ENCODE measurements around the gene PRRT4.
A peak's percentile ranks its signal among the peaks of the same experiment; 100 is the strongest.

DNA sequence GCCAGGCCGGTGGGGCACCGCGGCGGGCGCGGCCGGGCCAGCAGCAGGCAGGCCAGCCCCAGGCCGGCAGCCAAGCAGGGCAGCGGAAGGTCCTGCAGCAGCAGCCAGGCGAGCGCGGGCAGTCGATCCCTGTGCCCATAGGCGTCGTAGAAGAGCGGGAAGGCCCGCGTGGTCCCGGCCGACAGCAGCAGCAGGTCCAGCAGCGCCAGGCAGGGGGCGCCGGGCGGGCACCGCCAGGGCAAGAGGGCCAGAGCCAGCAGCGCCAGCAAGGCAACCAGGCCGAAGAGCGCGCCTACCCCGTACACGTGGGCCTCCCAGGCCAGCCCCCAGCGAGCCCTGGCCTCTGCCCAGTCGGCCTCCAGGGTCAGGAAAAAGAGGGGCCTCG lies 9.3 kb downstream of the PRRT4 start:
- TF ChIP-seq, protein P1, sequence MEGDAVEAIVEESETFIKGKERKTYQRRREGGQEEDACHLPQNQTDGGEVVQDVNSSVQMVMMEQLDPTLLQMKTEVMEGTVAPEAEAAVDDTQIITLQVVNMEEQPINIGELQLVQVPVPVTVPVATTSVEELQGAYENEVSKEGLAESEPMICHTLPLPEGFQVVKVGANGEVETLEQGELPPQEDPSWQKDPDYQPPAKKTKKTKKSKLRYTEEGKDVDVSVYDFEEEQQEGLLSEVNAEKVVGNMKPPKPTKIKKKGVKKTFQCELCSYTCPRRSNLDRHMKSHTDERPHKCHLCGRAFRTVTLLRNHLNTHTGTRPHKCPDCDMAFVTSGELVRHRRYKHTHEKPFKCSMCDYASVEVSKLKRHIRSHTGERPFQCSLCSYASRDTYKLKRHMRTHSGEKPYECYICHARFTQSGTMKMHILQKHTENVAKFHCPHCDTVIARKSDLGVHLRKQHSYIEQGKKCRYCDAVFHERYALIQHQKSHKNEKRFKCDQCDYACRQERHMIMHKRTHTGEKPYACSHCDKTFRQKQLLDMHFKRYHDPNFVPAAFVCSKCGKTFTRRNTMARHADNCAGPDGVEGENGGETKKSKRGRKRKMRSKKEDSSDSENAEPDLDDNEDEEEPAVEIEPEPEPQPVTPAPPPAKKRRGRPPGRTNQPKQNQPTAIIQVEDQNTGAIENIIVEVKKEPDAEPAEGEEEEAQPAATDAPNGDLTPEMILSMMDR (IDR thresholded peaks at IDR 0.05) = peak; percentile 96
- TF ChIP-seq ZFX (IDR thresholded peaks at IDR 0.05; ENCODE audit: borderline replicate concordance) = no peak

All from 22Rv1 (cell line).